ENCODE data around the gene LRRC7. TPM values are rescaled to one million over a fixed set of nuclear protein-coding genes. Genes with fewer than 3 reads are reported as not detected.

Gene LRRC7
- total RNA-seq, 3 donors from 2014 or later = 0.46 to 1.2 (median 1.0) TPM

DNA sequence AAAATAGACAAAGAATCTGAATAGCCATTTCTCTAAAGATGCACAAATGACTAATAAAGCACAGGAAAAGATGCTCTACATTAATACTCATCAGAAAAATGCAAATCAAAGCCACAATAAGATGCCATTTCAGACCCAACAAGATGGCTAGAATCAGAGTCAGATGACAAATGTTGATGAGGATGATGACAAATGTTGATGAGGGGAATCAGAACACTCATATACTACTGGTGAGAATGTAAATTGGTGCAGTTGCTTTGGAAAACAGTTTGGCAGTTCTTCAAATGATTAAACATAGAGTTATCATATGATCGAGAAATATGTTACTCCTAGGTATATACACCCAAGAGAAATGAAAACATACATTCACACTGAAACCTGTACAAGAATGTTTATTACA, 603.8 kb downstream of the LRRC7 start:
- H3K4me1 ChIP-seq (ENCODE audit: low read depth) = no peaks in the 10 kb centered on the region
- no peaks in the 10 kb centered on the region for H3K36me3 ChIP-seq (ENCODE audit: low read depth)
- H3K4me3 ChIP-seq = no peak overlapping the region
- DNase-seq = no peak
- no peaks in the 10 kb centered on the region for H3K9me3 ChIP-seq
- intact Hi-C loops (cut with DNase I, micrococcal nuclease) = no loop called here
- no peak for ATAC-seq
- TF ChIP-seq, protein P1, sequence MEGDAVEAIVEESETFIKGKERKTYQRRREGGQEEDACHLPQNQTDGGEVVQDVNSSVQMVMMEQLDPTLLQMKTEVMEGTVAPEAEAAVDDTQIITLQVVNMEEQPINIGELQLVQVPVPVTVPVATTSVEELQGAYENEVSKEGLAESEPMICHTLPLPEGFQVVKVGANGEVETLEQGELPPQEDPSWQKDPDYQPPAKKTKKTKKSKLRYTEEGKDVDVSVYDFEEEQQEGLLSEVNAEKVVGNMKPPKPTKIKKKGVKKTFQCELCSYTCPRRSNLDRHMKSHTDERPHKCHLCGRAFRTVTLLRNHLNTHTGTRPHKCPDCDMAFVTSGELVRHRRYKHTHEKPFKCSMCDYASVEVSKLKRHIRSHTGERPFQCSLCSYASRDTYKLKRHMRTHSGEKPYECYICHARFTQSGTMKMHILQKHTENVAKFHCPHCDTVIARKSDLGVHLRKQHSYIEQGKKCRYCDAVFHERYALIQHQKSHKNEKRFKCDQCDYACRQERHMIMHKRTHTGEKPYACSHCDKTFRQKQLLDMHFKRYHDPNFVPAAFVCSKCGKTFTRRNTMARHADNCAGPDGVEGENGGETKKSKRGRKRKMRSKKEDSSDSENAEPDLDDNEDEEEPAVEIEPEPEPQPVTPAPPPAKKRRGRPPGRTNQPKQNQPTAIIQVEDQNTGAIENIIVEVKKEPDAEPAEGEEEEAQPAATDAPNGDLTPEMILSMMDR (IDR thresholded peaks at IDR 0.05) = no peak
